Measurements from ENCODE around the gene CTAGE15. TPM values are rescaled to one million over a fixed set of nuclear protein-coding genes. Genes with fewer than 3 reads are reported as not detected.
"Not testable (repeated sequence)": the region's sequence is repeated elsewhere in the genome, so short reads cannot be mapped to it uniquely, and the experiment has no call there.

The CTAGE15 gene
- total and polyA plus RNA-seq, 9 of the 15 experiments (the other 6 are each of a cell fraction or from before 2014, with no cell fraction given) = 0.01 to 0.56 (median 0.13) TPM; not detected in 3

DNA sequence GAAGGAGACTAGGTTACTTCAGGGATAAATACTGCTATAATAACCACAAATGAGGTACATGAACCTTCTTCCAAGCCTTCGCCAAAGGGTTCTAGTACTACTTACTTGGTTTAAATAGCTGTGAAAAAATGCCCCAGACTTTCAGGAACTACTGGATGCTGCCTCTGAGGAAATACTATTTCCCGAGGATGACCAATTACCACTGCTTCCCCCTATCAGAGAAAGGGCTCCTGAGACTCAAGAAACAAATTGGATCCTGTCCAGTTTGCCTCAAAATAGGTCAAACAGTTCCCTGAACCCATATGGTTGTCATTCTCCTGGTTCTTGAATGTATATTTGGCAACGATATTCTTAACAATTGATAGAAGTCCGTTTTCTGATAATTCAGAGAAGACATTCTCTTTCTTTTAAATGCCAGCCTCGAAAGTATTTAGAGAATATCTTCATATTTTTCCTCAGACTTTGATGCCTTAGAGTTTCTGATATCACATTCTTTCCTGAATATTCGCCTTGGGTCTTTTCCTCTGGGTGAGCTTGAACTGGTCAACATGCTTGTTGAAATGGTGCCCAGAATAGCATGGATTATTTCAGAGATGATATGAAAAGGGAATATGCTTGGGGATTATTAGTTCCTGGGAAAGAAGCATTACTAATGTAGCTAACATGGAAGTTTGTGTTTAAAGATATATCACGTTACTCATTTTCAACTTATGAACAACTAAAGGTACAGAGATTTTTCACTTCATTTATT lies 28.1 kb upstream of the CTAGE15 start:
- BruUV-seq (replicated peaks); H3K36me3 ChIP-seq (ENCODE audit: control insufficient read depth, insufficient read depth, low read length); H3K9ac ChIP-seq (ENCODE audit: insufficient read depth in 1 of 2, low read depth in 2 of 2, low read length in 2 of 2); ATAC-seq; CTCF ChIA-PET (ENCODE audit: low intra/inter-chr PET ratio); intact Hi-C loops (cut with micrococcal nuclease); H3K4me2 ChIP-seq (ENCODE audit: insufficient read depth, low read length); H3K9me1 ChIP-seq (ENCODE audit: control insufficient read depth, insufficient read depth, low read length); H3K4me3 ChIP-seq; in situ Hi-C loops (cut with MboI); H3K4me1 ChIP-seq (replicated peaks in 1 of 2; ENCODE audit: control insufficient read depth in 2 of 2, insufficient read depth in 2 of 2, low read length in 2 of 2); H3K79me2 ChIP-seq (ENCODE audit: control insufficient read depth, insufficient read depth, low read length); H2AFZ ChIP-seq (ENCODE audit: low read depth, low read length); H3K9me3 ChIP-seq (replicated peaks; ENCODE audit: control insufficient read depth, insufficient read depth, low read depth, low read length); H3K27me3 ChIP-seq (ENCODE audit: control insufficient read depth in 2 of 2, insufficient read depth in 2 of 2, low read length in 2 of 2); H3K27ac ChIP-seq (ENCODE audit: extremely low read depth, low read depth, low read length); DNase-seq (ENCODE audit: extremely low read depth in 1 of 4, low spot score in 3 of 4); POLR2A ChIA-PET; H4K20me1 ChIP-seq (replicated peaks; ENCODE audit: control insufficient read depth, insufficient read depth, low read length); FAIRE-seq: not testable (repeated sequence)
- no CpG with 5 or more reads among the region's 7 CpGs for WGBS (ENCODE audit: insufficient coverage, low coverage, missing lambda C conversion rate)

DNA sequence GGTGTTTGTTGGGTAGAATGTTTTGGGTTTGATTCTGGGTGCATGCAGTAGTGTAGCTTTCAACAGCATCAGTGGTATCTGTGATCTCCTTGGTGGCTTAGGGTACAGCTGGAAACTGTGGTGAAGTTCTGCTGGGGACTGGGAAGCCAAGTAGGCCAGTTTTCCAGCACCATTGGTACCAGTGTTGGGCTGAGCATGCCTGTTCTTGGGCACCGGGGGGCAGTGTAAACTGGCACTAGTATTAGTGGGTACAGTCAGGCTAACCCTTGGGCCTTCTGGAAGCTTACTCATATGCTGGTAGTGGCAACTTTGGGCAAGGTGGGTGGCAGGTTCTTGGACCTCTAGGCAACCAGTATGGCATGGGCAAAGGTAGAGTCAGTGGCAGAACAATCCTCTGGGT lies 15.6 kb upstream of the CTAGE15 start:
- in situ Hi-C loops (cut with MboI); FAIRE-seq: not testable (repeated sequence)

More for the DNA sequence above, 15.6 kb upstream of the CTAGE15 start:
- CTCF ChIA-PET (ENCODE audit: low intra/inter-chr PET ratio); BruUV-seq (replicated peaks); H3K9me3 ChIP-seq (replicated peaks; ENCODE audit: control insufficient read depth, insufficient read depth, low read depth, low read length); H4K20me1 ChIP-seq (replicated peaks; ENCODE audit: control insufficient read depth, insufficient read depth, low read length); H3K4me1 ChIP-seq (replicated peaks in 1 of 2; ENCODE audit: control insufficient read depth in 2 of 2, insufficient read depth in 2 of 2, low read length in 2 of 2); H2AFZ ChIP-seq (ENCODE audit: low read depth, low read length); H3K79me2 ChIP-seq (ENCODE audit: control insufficient read depth, insufficient read depth, low read length); POLR2A ChIA-PET; H3K36me3 ChIP-seq (ENCODE audit: control insufficient read depth, insufficient read depth, low read length); H3K4me2 ChIP-seq (ENCODE audit: insufficient read depth, low read length); H3K4me3 ChIP-seq; H3K9ac ChIP-seq (ENCODE audit: insufficient read depth in 1 of 2, low read depth in 2 of 2, low read length in 2 of 2); H3K9me1 ChIP-seq (ENCODE audit: control insufficient read depth, insufficient read depth, low read length); DNase-seq (ENCODE audit: extremely low read depth in 1 of 4, low spot score in 3 of 4); H3K27ac ChIP-seq (ENCODE audit: extremely low read depth, low read depth, low read length); ATAC-seq; intact Hi-C loops (cut with micrococcal nuclease); H3K27me3 ChIP-seq (ENCODE audit: control insufficient read depth in 2 of 2, insufficient read depth in 2 of 2, low read length in 2 of 2): not testable (repeated sequence)
- no CpG with 5 or more reads among the region's 1 CpG for WGBS (ENCODE audit: insufficient coverage, low coverage, missing lambda C conversion rate)
